Activated naive CD4-positive, alpha-beta T cell treated with anti-CD3 and anti-CD28 coated beads, Interleukin-2, amount 50 U/mL, for 24 hours (primary cell): ENCODE data around the gene GYPC.
"Not testable (repeated sequence)": the region's sequence is repeated elsewhere in the genome, so short reads cannot be mapped to it uniquely, and the experiment has no call there.

Experiments
- H3K27ac Mint-ChIP-seq: one replicate; pipeline ENCODE4 v1.8.0; 2021; ENCODE audit warnings: mild to moderate bottlenecking, mixed read lengths
- H3K27me3 Mint-ChIP-seq: one replicate; pipeline ENCODE4 v1.8.0; 2021; ENCODE audit warnings: mixed read lengths
- H3K36me3 Mint-ChIP-seq: one replicate; pipeline ENCODE4 v1.8.0; 2021; ENCODE audit warnings: mixed read lengths
- H3K4me1 Mint-ChIP-seq: one replicate; pipeline ENCODE4 v1.8.0; 2021; ENCODE audit warnings: mixed read lengths
- H3K4me3 Mint-ChIP-seq: one replicate; pipeline ENCODE4 v1.8.0; 2021; ENCODE audit warnings: mild to moderate bottlenecking, mixed read lengths
- H3K9me3 Mint-ChIP-seq: one replicate; pipeline ENCODE4 v1.8.0; 2021; ENCODE audit warnings: mixed read lengths

The GYPC gene

GRCh38 chr2:126675637-126676036 is 19.7 kb downstream of the GYPC start:
- Mint-ChIP-seq H3K27ac (no peak overlapping the region), H3K9me3 (peaks cover 6% of the 10 kb centered on the region), H3K4me1 (peaks cover 75% of the 10 kb centered on the region)

GRCh38 chr2:126676221-126677175 is 20.5 kb downstream of the GYPC start:
- no peak overlapping the region for H3K4me3 Mint-ChIP-seq
- H3K27ac Mint-ChIP-seq = peak overlapping the region; percentile 85
- H3K4me1 Mint-ChIP-seq = peaks cover 71% of the 10 kb centered on the region
- H3K9me3 Mint-ChIP-seq = peaks cover 6% of the 10 kb centered on the region
- peaks cover 31% of the 10 kb centered on the region for H3K36me3 Mint-ChIP-seq
- no peaks in the 10 kb centered on the region for H3K27me3 Mint-ChIP-seq

More at GRCh38 chr2:126675637-126676036, 19.7 kb downstream of the GYPC start:
- Mint-ChIP-seq H3K4me3 (no peak overlapping the region), H3K36me3 (peaks cover 28% of the 10 kb centered on the region), H3K27me3 (no peaks in the 10 kb centered on the region)

GRCh38 chr2:126677176-126677538 is 21.2 kb downstream of the GYPC start:
- H3K27me3 Mint-ChIP-seq = no peaks in the 10 kb centered on the region
- H3K36me3 Mint-ChIP-seq = peaks cover 32% of the 10 kb centered on the region
- no peak overlapping the region for H3K4me3 Mint-ChIP-seq
- peaks cover 67% of the 10 kb centered on the region for H3K4me1 Mint-ChIP-seq
- peaks cover 6% of the 10 kb centered on the region for H3K9me3 Mint-ChIP-seq
- peak overlapping the region; percentile 43 for H3K27ac Mint-ChIP-seq

GRCh38 chr2:126678269-126679065 is 22.5 kb downstream of the GYPC start:
- H3K27ac Mint-ChIP-seq = peak overlapping the region; percentile 85
- H3K4me3 Mint-ChIP-seq = no peak overlapping the region
- H3K36me3 Mint-ChIP-seq = peaks cover 35% of the 10 kb centered on the region

GRCh38 chr2:126679094-126679713 is 23.2 kb downstream of the GYPC start:
- Mint-ChIP-seq H3K9me3 (peaks cover 6% of the 10 kb centered on the region), H3K27me3 (no peaks in the 10 kb centered on the region), H3K27ac (no peak overlapping the region), H3K36me3 (peaks cover 35% of the 10 kb centered on the region), H3K4me1 (peaks cover 60% of the 10 kb centered on the region), H3K4me3 (no peak overlapping the region)

More at GRCh38 chr2:126678269-126679065, 22.5 kb downstream of the GYPC start:
- no peaks in the 10 kb centered on the region for H3K27me3 Mint-ChIP-seq
- H3K4me1 Mint-ChIP-seq = peaks cover 59% of the 10 kb centered on the region
- H3K9me3 Mint-ChIP-seq = peaks cover 6% of the 10 kb centered on the region

GRCh38 chr2:126681505-126681904 is 25.5 kb downstream of the GYPC start:
- Mint-ChIP-seq H3K9me3 (no peaks in the 10 kb centered on the region), H3K4me1 (peaks cover 60% of the 10 kb centered on the region), H3K36me3 (peaks cover 26% of the 10 kb centered on the region), H3K27me3 (no peaks in the 10 kb centered on the region), H3K4me3 (no peak overlapping the region), H3K27ac (peak overlapping the region; percentile 64)

GRCh38 chr2:126685629-126686028 is 29.7 kb downstream of the GYPC start:
- H3K4me3 Mint-ChIP-seq = no peak overlapping the region
- H3K27ac Mint-ChIP-seq = no peak overlapping the region
- H3K4me1 Mint-ChIP-seq = peaks cover 31% of the 10 kb centered on the region
- no peaks in the 10 kb centered on the region for H3K27me3 Mint-ChIP-seq
- H3K36me3 Mint-ChIP-seq = peaks cover 27% of the 10 kb centered on the region
- no peaks in the 10 kb centered on the region for H3K9me3 Mint-ChIP-seq

- H3K27ac Mint-ChIP-seq = no peak overlapping the region
- H3K4me1 Mint-ChIP-seq = peaks cover 31% of the 10 kb centered on the region
- peaks cover 31% of the 10 kb centered on the region for H3K36me3 Mint-ChIP-seq
- H3K9me3 Mint-ChIP-seq = no peaks in the 10 kb centered on the region
- no peak overlapping the region for H3K4me3 Mint-ChIP-seq
- no peaks in the 10 kb centered on the region for H3K27me3 Mint-ChIP-seq
Measured at GRCh38 chr2:126686286-126686685, 30.3 kb downstream of the GYPC start.

GRCh38 chr2:126686841-126687485 is 31.0 kb downstream of the GYPC start:
- no peak overlapping the region for H3K4me3 Mint-ChIP-seq
- H3K36me3 Mint-ChIP-seq = peaks cover 34% of the 10 kb centered on the region
- no peaks in the 10 kb centered on the region for H3K27me3 Mint-ChIP-seq
- no peak overlapping the region for H3K27ac Mint-ChIP-seq
- no peaks in the 10 kb centered on the region for H3K9me3 Mint-ChIP-seq
- H3K4me1 Mint-ChIP-seq = peaks cover 26% of the 10 kb centered on the region

GRCh38 chr2:126687503-126687902 is 31.5 kb downstream of the GYPC start:
- Mint-ChIP-seq H3K27me3 (no peaks in the 10 kb centered on the region), H3K36me3 (peaks cover 38% of the 10 kb centered on the region), H3K27ac (no peak overlapping the region), H3K4me3 (no peak overlapping the region), H3K4me1 (peaks cover 26% of the 10 kb centered on the region), H3K9me3 (peaks cover under 1% of the 10 kb centered on the region)

- peaks cover 22% of the 10 kb centered on the region for H3K4me1 Mint-ChIP-seq
- not testable (repeated sequence) for H3K9me3 Mint-ChIP-seq, H3K27me3 Mint-ChIP-seq, H3K27ac Mint-ChIP-seq
- peaks cover 42% of the 10 kb centered on the region for H3K36me3 Mint-ChIP-seq
- peak overlapping the region; percentile 15 for H3K4me3 Mint-ChIP-seq
Measured at GRCh38 chr2:126688594-126688993, 32.6 kb downstream of the GYPC start.

GRCh38 chr2:126692241-126692640 is 36.3 kb downstream of the GYPC start:
- peaks cover 47% of the 10 kb centered on the region for H3K36me3 Mint-ChIP-seq
- not testable (repeated sequence) for H3K4me3 Mint-ChIP-seq, H3K9me3 Mint-ChIP-seq, H3K27me3 Mint-ChIP-seq, H3K27ac Mint-ChIP-seq, H3K4me1 Mint-ChIP-seq

- not testable (repeated sequence) for H3K4me3 Mint-ChIP-seq, H3K27me3 Mint-ChIP-seq, H3K4me1 Mint-ChIP-seq, H3K9me3 Mint-ChIP-seq
- Mint-ChIP-seq H3K36me3 (peaks cover 44% of the 10 kb centered on the region), H3K27ac (peak overlapping the region; percentile 27)
Measured at GRCh38 chr2:126692934-126693592, 37.1 kb downstream of the GYPC start.

- Mint-ChIP-seq H3K4me1 (peaks cover 19% of the 10 kb centered on the region), H3K27me3 (no peaks in the 10 kb centered on the region), H3K36me3 (peaks cover 29% of the 10 kb centered on the region), H3K4me3 (no peak overlapping the region), H3K27ac (no peak overlapping the region), H3K9me3 (peaks cover 5% of the 10 kb centered on the region)
Measured at GRCh38 chr2:126696644-126697520, 40.9 kb downstream of the GYPC start.
